Activated naive CD8-positive, alpha-beta T cell treated with anti-CD3 and anti-CD28 coated beads, Interleukin-2, amount 50 U/mL, for 24 hours (primary cell): Measurements from ENCODE around the gene CHD6.

Source experiments
- ATAC-seq: fragments of 150-1000 bp; cut with Tn5 transposase; one replicate; pipeline ENCODE4 v1.10.0; 2021
- DNase-seq: peaks from one replicate; pipeline ENCODE4 v3.0.0; 2021
- H3K27ac Mint-ChIP-seq: one replicate; pipeline ENCODE4 v1.8.0; 2021; ENCODE audit warnings: mild to moderate bottlenecking, mixed read lengths
- H3K27me3 Mint-ChIP-seq: one replicate; pipeline ENCODE4 v1.8.0; 2021; ENCODE audit warnings: mixed read lengths
- H3K36me3 Mint-ChIP-seq: one replicate; pipeline ENCODE4 v1.8.0; 2021; ENCODE audit warnings: low read depth, mixed read lengths
- H3K4me1 Mint-ChIP-seq: one replicate; pipeline ENCODE4 v1.8.0; 2021; ENCODE audit warnings: mixed read lengths
- H3K4me3 Mint-ChIP-seq: one replicate; pipeline ENCODE4 v1.8.0; 2021; ENCODE audit warnings: mild to moderate bottlenecking, moderate library complexity, mixed read lengths
- H3K9me3 Mint-ChIP-seq: one replicate; pipeline ENCODE4 v1.8.0; 2021; ENCODE audit warnings: mixed read lengths

CHD6 gene

GRCh38 chr20:41613321-41613720 lies 4.9 kb downstream of the CHD6 start:
- no peaks in the 10 kb centered on the region for H3K27me3 Mint-ChIP-seq
- no peak for ATAC-seq
- peaks cover 61% of the 10 kb centered on the region for H3K4me1 Mint-ChIP-seq
- no peaks in the 10 kb centered on the region for H3K9me3 Mint-ChIP-seq
- H3K27ac Mint-ChIP-seq, result no peak overlapping the region
- no peak for DNase-seq
- H3K36me3 Mint-ChIP-seq, result no peaks in the 10 kb centered on the region
- no peak overlapping the region for H3K4me3 Mint-ChIP-seq

- no peaks in the 10 kb centered on the region for H3K9me3 Mint-ChIP-seq
- H3K36me3 Mint-ChIP-seq, result peaks cover 2% of the 10 kb centered on the region
- H3K4me3 Mint-ChIP-seq, result no peak overlapping the region
- no peak for ATAC-seq
- no peak overlapping the region for H3K27ac Mint-ChIP-seq
- no peak for DNase-seq
- peaks cover 52% of the 10 kb centered on the region for H3K4me1 Mint-ChIP-seq
- no peaks in the 10 kb centered on the region for H3K27me3 Mint-ChIP-seq
Observed at GRCh38 chr20:41609474-41609873, 8.7 kb downstream of the CHD6 start.

DNA sequence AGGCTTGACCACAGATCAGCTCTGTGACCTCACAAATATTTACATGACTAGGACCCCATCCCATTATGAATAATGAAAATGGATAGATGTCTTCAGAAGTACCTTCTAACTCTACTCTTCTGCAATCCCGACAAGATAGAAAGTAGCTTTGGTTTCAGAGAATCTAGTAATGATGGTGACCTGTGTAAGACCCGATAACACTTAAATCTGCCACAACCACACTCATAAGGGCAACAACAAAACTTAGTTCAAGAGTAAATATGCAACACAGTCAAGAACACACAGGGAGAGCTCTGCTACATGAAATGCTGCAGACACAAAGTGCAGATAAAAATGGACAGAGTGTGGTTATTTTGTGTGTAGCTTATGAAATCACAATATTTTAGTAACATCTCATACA lies 9.6 kb downstream of the CHD6 start:
- H3K4me3 Mint-ChIP-seq, result no peak overlapping the region
- ATAC-seq, result no peak
- no peak overlapping the region for H3K27ac Mint-ChIP-seq
- no peaks in the 10 kb centered on the region for H3K27me3 Mint-ChIP-seq
- no peak for DNase-seq
- H3K9me3 Mint-ChIP-seq, result no peaks in the 10 kb centered on the region
- peaks cover 47% of the 10 kb centered on the region for H3K4me1 Mint-ChIP-seq
- peaks cover 2% of the 10 kb centered on the region for H3K36me3 Mint-ChIP-seq

GRCh38 chr20:41607791-41608190 lies 10.4 kb downstream of the CHD6 start:
- peaks cover 42% of the 10 kb centered on the region for H3K4me1 Mint-ChIP-seq
- no peak overlapping the region for H3K27ac Mint-ChIP-seq
- H3K27me3 Mint-ChIP-seq, result no peaks in the 10 kb centered on the region
- peaks cover 2% of the 10 kb centered on the region for H3K36me3 Mint-ChIP-seq
- no peak for DNase-seq
- no peaks in the 10 kb centered on the region for H3K9me3 Mint-ChIP-seq
- no peak for ATAC-seq
- H3K4me3 Mint-ChIP-seq, result no peak overlapping the region

DNA sequence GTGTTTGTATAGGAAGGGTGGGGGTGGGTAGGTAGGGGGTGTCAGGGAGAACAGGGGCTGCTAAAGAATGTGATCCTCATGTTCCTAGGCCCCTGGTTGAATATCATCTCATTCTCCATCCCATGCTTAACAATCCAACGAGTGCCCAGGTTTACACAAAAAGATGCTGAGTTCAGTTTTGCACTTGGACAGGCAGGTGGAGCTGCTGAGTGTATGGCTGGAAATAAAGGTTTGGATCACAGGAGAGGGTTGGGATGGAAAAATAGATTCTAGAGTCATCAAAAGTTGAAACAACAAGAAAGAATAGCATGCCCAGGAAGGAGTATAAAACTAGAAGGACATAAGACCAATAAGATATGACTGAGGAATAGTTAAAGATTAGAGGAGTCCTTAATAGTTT lies 14.2 kb downstream of the CHD6 start:
- H3K36me3 Mint-ChIP-seq, result peaks cover 21% of the 10 kb centered on the region
- no peak overlapping the region for H3K27ac Mint-ChIP-seq
- DNase-seq, result no peak
- H3K9me3 Mint-ChIP-seq, result peaks cover 28% of the 10 kb centered on the region
- no peak overlapping the region for H3K4me3 Mint-ChIP-seq
- peaks cover 26% of the 10 kb centered on the region for H3K4me1 Mint-ChIP-seq
- ATAC-seq, result no peak
- no peaks in the 10 kb centered on the region for H3K27me3 Mint-ChIP-seq

DNA sequence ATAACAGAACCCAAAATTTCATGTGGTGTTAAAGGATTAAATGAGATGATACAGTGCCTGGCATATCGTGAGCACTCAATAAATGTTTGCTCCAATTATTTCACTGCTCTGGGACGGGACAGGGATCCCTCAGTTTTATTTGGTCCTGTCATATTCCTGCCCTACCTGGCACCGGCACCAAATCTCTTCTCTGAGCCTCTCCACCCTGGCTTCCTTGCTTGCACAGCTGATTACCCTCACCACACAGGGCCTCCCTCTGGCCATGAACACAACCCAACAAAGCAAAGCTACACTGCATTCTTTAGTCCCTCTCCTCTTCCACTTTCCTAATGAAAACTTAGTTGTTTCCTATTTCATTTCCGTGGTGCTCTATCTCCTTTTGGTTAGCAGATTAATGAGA lies 16.4 kb downstream of the CHD6 start:
- peaks cover 48% of the 10 kb centered on the region for H3K9me3 Mint-ChIP-seq
- DNase-seq, result no peak
- peaks cover 9% of the 10 kb centered on the region for H3K4me1 Mint-ChIP-seq
- no peak overlapping the region for H3K4me3 Mint-ChIP-seq
- no peak overlapping the region for H3K27ac Mint-ChIP-seq
- H3K27me3 Mint-ChIP-seq, result no peaks in the 10 kb centered on the region
- H3K36me3 Mint-ChIP-seq, result peaks cover 30% of the 10 kb centered on the region
- ATAC-seq, result no peak

GRCh38 chr20:41600926-41601631 lies 17.1 kb downstream of the CHD6 start:
- Mint-ChIP-seq H3K27me3 (no peaks in the 10 kb centered on the region), H3K4me1 (peaks cover 5% of the 10 kb centered on the region), H3K9me3 (peaks cover 54% of the 10 kb centered on the region), H3K27ac (no peak overlapping the region), H3K4me3 (no peak overlapping the region), H3K36me3 (peaks cover 35% of the 10 kb centered on the region)
- ATAC-seq (no peak), DNase-seq (no peak)

DNA sequence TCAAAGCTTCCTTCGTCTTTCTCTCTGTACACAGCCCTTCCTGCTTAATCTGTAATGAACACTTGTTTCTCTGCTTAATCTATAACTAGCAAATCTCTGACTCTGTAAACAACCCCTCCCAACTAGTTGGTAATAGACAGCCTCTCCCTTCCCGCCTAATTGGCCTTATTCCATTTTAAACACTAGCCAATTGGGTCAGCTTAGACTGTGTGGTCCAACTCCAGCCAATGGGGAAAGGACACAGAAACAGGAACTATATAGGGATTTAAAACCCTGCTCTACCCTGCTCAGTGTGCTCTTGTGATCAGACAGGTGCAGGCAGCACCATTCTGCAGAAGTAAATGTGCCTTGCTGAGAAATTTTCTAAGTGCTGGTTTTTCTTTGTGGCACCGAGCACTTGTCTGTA lies 18.5 kb downstream of the CHD6 start:
- ATAC-seq (no peak), DNase-seq (no peak)
- Mint-ChIP-seq H3K9me3 (peaks cover 64% of the 10 kb centered on the region), H3K4me1 (no peaks in the 10 kb centered on the region), H3K36me3 (peaks cover 45% of the 10 kb centered on the region), H3K27ac (no peak overlapping the region), H3K4me3 (no peak overlapping the region), H3K27me3 (no peaks in the 10 kb centered on the region)

DNA sequence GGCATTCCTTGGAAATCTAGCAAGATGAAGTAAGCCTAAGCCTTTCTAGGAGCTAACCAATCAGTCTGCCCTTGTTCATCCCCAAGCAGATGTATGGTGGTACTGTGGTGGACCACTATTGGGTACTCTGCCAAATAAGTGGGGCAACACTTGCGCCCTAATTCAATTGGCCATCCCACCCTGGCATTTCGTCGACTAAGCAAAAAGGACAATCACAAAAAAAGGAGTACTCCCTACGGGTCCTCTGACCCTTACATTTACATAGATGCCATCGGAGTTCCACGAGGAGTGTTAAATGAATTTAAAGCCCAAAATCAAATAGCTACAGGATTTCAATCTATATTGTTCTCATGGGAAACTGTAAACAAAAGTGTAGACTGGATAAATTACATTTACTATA lies 19.5 kb downstream of the CHD6 start:
- ATAC-seq (no peak), DNase-seq (no peak)
- Mint-ChIP-seq H3K27me3 (no peaks in the 10 kb centered on the region), H3K4me1 (peaks cover 1% of the 10 kb centered on the region), H3K27ac (no peak overlapping the region), H3K4me3 (no peak overlapping the region), H3K36me3 (peaks cover 53% of the 10 kb centered on the region), H3K9me3 (peaks cover 72% of the 10 kb centered on the region)

- ATAC-seq (no peak), DNase-seq (no peak)
- Mint-ChIP-seq H3K27ac (no peak overlapping the region), H3K4me3 (no peak overlapping the region), H3K36me3 (peaks cover 39% of the 10 kb centered on the region), H3K27me3 (no peaks in the 10 kb centered on the region), H3K4me1 (peaks cover 16% of the 10 kb centered on the region), H3K9me3 (peaks cover 54% of the 10 kb centered on the region)
Observed at GRCh38 chr20:41594514-41595322, 23.5 kb downstream of the CHD6 start.

DNA sequence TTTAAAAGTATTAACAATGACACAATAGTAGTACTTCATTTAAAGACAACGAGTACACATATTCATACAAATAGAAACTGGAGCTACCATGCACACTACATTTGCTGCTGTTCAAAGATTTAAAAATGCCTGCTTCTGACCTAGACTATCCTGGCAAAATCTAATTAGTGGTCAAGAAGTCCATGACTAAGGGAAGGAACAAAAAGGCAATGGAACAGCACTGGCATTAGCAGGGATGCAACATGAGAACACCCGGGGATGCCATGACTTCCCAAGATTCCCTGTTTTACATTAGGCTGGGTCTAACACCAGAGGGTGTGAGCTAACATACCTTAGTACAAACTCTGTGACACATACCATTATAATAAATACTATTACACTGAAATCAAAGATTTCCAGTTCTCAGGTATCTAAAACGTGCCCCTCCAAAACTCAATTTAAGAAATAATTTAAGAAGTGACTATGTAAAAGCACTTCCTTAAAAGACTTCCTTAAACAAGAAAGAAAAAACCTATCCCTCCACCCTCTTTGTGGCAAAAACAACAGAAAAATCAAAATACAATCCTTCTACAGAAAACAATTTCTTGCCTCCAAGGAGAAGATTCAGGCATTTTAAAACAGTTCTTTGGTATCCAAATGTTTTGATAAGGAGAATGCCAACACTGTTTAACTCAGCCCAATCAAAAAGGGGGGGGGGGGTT lies 25.5 kb downstream of the CHD6 start:
- Mint-ChIP-seq H3K36me3 (peaks cover 34% of the 10 kb centered on the region), H3K4me3 (no peak overlapping the region), H3K4me1 (peaks cover 18% of the 10 kb centered on the region), H3K27ac (no peak overlapping the region), H3K9me3 (peaks cover 36% of the 10 kb centered on the region), H3K27me3 (no peaks in the 10 kb centered on the region)
- ATAC-seq, result no peak
- no peak for DNase-seq

DNA sequence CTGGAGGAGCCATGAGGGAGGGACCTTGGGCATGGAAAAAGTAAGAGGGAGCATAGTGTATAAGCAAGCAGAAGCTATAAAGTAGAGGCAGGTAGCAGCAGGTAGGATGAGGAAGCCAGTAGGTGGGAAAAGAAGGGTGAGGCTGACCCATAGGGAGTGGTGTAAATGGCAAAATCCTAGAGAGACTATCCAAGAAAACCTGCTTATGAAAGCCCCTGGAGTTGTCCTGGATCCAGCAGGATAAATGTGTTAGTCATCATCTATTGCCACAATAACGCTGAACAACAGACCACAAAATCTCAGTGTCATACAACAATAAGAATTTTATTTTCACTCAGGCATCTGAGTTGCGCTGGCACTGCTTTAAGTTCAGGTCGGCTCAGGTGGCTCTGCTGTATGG lies 30.2 kb downstream of the CHD6 start:
- Mint-ChIP-seq H3K4me1 (peaks cover 10% of the 10 kb centered on the region), H3K9me3 (peaks cover 14% of the 10 kb centered on the region), H3K27ac (no peak overlapping the region), H3K36me3 (peaks cover 25% of the 10 kb centered on the region), H3K27me3 (no peaks in the 10 kb centered on the region), H3K4me3 (no peak overlapping the region)
- ATAC-seq (no peak), DNase-seq (no peak)

GRCh38 chr20:41587523-41587922 lies 30.7 kb downstream of the CHD6 start:
- Mint-ChIP-seq H3K9me3 (peaks cover 14% of the 10 kb centered on the region), H3K4me1 (peaks cover 9% of the 10 kb centered on the region)
- DNase-seq, result no peak

GRCh38 chr20:41586772-41587171 lies 31.4 kb downstream of the CHD6 start:
- ATAC-seq (no peak), DNase-seq (no peak)
- Mint-ChIP-seq H3K9me3 (peaks cover 14% of the 10 kb centered on the region), H3K4me3 (no peak overlapping the region), H3K4me1 (peaks cover 13% of the 10 kb centered on the region), H3K27ac (no peak overlapping the region), H3K36me3 (peaks cover 25% of the 10 kb centered on the region), H3K27me3 (no peaks in the 10 kb centered on the region)

More at GRCh38 chr20:41587523-41587922, 30.7 kb downstream of the CHD6 start:
- ATAC-seq, result no peak
- Mint-ChIP-seq H3K27ac (no peak overlapping the region), H3K36me3 (peaks cover 25% of the 10 kb centered on the region), H3K4me3 (no peak overlapping the region), H3K27me3 (no peaks in the 10 kb centered on the region)

- Mint-ChIP-seq H3K27ac (no peak overlapping the region), H3K4me1 (peaks cover 62% of the 10 kb centered on the region), H3K27me3 (no peaks in the 10 kb centered on the region), H3K9me3 (peaks cover under 1% of the 10 kb centered on the region), H3K36me3 (peaks cover 10% of the 10 kb centered on the region), H3K4me3 (no peak overlapping the region)
- ATAC-seq, result no peak
- no peak for DNase-seq
Observed at GRCh38 chr20:41580350-41580749, 37.8 kb downstream of the CHD6 start.
